AG09309 (cell line): ENCODE results near the gene NRCAM.

Experiments used
- DNase-seq: peaks from one replicate; pipeline ENCODE4 v3.0.0-alpha.2; 2010; ENCODE audit warnings: low read depth
- H3K4me3 ChIP-seq: 2 replicates; pipeline ENCODE4 v1.5.1; 2011; ENCODE audit warnings: mild to moderate bottlenecking, low read depth, low read length, moderate library complexity; ENCODE audit not compliant: control insufficient read depth
- TF ChIP-seq, protein P1 (sequence below): IDR thresholded peaks from 2 replicates; pipeline ENCODE4 v1.5.1; 2011; ENCODE audit warnings: mild to moderate bottlenecking, low read depth, low read length, inconsistent platforms; ENCODE audit not compliant: insufficient read depth, control insufficient read depth; ENCODE audit errors: missing control alignments

NRCAM gene

DNA sequence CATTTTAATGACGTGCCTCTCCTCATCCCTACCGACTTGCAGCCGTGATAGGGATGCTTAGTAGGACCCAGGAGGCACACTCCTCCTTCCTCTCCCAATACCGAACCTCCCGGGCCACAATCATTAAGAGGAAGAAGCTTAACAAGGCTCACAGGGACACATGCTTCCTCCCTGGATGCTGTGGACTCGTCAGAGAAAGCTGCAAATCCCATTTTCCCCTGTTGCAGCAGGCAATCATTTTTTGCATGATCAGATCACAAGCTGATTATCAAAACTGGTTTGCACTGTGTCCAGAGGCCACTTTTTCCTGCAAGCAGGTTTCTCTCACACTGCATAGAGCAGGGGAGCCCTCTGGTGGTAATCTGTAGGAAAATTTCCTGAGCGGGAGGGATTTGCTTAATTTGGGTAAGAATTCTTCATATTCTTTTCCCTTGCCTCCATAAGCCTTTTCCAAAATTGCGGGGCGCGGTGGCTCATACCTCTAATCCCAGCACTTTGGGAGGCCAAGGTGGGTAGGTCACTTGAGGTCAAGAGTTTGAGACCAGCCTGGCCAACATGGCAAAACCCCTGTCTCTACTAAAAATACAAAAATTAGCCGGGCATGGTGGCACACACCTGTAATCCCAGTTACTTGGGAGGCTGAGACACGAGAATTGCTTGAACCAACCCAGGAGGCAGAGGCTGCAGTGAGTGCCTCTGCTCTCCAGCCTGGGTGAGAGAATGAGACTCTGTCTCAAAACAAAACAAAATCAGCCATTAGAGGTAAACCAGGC is 310.0 kb downstream of the NRCAM start:
- peak overlapping the region; percentile 22 for H3K4me3 ChIP-seq
- peak; percentile 47 for DNase-seq

DNA sequence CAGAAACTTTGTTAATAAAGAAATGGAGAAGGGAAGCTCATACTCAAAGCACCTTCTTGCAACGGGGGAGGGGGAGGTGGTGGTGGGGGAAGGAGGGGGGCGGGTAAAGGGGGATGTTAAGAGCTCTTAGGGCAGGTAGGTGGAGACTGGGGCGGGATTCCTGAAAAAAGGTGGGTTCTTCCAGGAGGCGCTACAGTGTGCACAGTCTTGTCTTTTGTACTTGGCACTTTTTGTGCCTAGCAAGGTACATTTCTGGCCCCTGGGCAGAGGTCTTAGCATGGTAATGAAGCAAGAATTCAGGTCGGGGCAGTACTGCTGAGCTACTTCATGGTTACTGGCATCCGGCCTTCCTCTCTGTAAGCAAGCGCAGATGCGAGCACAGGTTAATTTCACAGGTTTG is 310.8 kb downstream of the NRCAM start:
- no peak for DNase-seq
- TF ChIP-seq, protein P1, sequence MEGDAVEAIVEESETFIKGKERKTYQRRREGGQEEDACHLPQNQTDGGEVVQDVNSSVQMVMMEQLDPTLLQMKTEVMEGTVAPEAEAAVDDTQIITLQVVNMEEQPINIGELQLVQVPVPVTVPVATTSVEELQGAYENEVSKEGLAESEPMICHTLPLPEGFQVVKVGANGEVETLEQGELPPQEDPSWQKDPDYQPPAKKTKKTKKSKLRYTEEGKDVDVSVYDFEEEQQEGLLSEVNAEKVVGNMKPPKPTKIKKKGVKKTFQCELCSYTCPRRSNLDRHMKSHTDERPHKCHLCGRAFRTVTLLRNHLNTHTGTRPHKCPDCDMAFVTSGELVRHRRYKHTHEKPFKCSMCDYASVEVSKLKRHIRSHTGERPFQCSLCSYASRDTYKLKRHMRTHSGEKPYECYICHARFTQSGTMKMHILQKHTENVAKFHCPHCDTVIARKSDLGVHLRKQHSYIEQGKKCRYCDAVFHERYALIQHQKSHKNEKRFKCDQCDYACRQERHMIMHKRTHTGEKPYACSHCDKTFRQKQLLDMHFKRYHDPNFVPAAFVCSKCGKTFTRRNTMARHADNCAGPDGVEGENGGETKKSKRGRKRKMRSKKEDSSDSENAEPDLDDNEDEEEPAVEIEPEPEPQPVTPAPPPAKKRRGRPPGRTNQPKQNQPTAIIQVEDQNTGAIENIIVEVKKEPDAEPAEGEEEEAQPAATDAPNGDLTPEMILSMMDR, result no peak
- H3K4me3 ChIP-seq, result no peak overlapping the region

More for the DNA sequence above, 310.0 kb downstream of the NRCAM start:
- TF ChIP-seq, protein P1, result peak; percentile 98

DNA sequence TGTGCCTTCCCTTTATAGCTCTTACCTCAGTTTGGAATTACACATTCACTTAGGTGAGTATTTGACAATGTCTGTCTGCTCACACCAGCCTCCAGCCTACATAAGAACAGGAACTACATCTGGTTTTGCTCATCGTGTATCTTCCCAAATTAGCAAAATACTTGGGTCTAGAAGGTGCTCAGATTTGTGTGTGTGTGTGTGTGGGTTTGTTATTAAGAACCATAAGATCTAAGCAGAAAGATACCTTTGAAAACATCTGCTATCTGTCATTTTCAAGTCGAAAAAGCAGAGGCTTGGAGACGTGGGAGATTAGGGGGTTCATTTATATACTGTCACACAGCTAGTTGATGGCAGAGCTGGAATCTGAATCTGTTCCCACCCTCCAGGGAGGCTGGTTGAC is 311.3 kb downstream of the NRCAM start:
- H3K4me3 ChIP-seq, result no peak overlapping the region
- TF ChIP-seq, protein P1, result no peak
- DNase-seq, result no peak

DNA sequence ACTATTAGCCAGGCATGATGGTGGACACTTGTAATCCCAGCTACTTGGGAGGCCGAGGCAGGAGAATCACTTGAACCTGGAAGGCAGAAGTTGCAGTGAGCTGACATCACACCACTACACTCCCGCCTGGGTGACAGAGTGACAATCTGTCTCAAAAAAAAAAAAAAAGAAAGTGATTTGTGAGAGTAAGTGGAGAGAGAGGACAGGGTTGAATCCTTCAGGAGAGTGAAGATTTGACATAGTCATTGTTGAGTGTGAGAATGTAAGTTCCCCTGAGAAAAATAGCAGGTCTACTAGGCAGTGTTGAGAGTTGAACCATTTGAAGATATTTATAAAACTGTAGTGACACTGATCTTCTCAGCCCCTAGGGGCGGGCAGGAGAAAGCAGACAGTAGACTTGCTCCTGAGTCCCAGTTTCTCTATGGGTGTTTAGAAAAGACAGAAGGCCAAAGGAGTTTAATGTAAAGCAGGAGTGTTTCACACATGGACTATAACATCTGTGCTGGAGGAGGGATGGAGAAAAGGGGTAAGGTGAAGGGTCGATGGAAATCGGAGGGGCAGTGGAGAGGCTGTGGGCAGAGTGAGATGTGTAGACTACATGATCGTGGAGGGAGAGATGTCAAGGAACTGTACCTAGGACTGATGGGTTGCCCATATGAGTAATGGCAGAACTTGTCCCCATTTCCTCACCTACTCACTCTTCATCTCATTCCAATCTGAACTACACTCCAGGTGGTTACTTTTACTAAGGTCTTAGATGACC is 312.4 kb downstream of the NRCAM start:
- H3K4me3 ChIP-seq, result no peak overlapping the region
- DNase-seq, result no peak
- TF ChIP-seq, protein P1, result no peak

DNA sequence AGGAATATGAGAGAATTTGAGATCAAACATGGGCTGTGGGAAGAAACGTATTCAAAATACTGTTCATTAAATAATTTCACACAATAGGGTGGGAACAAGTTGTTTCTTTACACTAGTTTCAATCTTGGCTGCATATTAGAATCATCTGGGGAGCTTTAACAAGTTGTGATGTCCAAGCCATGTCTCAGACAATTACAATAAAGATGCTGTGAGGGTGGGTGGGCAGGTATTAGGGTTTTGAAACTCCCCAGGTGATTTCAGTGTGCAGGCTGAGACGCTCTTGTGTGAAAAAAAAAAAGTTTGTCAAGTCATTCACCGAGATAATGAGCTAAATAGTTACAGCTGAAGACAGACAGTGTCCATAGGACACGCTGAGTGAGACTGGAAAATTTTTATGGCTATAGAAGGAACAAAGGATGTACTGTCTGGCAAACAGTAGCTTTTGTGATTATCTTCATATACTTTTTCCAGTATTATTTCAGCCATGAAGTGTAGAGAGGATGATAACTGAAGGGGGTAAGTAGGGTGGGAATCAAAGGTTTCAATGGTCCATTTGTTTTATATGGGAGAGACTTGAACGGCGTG is 313.5 kb downstream of the NRCAM start:
- TF ChIP-seq, protein P1, result no peak
- no peak overlapping the region for H3K4me3 ChIP-seq
- DNase-seq, result no peak

DNA sequence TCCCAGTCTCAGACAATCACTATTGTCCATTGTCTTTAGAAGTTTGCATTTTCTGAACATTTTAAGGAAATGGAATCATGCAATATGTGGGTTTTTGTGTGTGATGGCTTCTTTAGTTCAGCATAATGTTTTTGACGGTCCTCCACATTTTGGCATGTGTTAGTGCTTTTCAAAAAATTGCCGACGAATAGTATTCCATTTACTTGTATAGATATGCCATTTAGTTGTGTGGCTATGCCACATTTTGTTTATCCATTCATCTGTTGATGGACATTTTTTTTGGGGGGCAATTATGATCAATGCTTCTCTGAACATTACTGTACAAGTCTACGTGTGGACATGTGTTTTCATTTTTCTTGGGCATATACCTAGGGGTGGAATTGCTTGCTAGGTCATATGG is 314.1 kb downstream of the NRCAM start:
- H3K4me3 ChIP-seq, result no peak overlapping the region
- TF ChIP-seq, protein P1, result no peak
- DNase-seq, result no peak
